Measurements from ENCODE around the gene ADORA1. TPM values are rescaled to one million over a fixed set of nuclear protein-coding genes. Genes with fewer than 3 reads are reported as not detected.

Gene ADORA1
- total RNA-seq, 1 donor from 2014 or later: 3.8 TPM

- no peak for DNase-seq (ENCODE audit: low spot score in 2 of 2, unreplicated experiment in 2 of 2)
- no peaks in the 10 kb centered on the region for H3K9me3 Mint-ChIP-seq
Observed at GRCh38 chr1:203171341-203172183, 44.0 kb downstream of the ADORA1 start.

GRCh38 chr1:203172184-203173010 is 44.9 kb downstream of the ADORA1 start:
- H3K4me1 Mint-ChIP-seq: no peaks in the 10 kb centered on the region
- no peaks in the 10 kb centered on the region for H3K9me3 Mint-ChIP-seq
- H3K36me3 Mint-ChIP-seq: no peaks in the 10 kb centered on the region
- H3K4me3 Mint-ChIP-seq: no peak overlapping the region
- peak; percentile 51 to 70 for DNase-seq (ENCODE audit: low spot score in 2 of 2, unreplicated experiment in 2 of 2)
- no peak overlapping the region for H3K27ac Mint-ChIP-seq
- TF ChIP-seq CTCF (IDR thresholded peaks at IDR 0.05; ENCODE audit: unreplicated experiment): peak; percentile 83
- peaks cover 1% of the 10 kb centered on the region for H3K27me3 Mint-ChIP-seq (ENCODE audit: low read depth)

More at GRCh38 chr1:203171341-203172183, 44.0 kb downstream of the ADORA1 start:
- H3K4me3 Mint-ChIP-seq: no peak overlapping the region
- peaks cover 2% of the 10 kb centered on the region for H3K4me1 Mint-ChIP-seq
- no peaks in the 10 kb centered on the region for H3K36me3 Mint-ChIP-seq
- H3K27ac Mint-ChIP-seq: no peak overlapping the region
- TF ChIP-seq CTCF (IDR thresholded peaks at IDR 0.05; ENCODE audit: unreplicated experiment): no peak
- H3K27me3 Mint-ChIP-seq (ENCODE audit: low read depth): peaks cover 1% of the 10 kb centered on the region

- Mint-ChIP-seq H3K27ac (no peak overlapping the region), H3K9me3 (no peaks in the 10 kb centered on the region)
Observed at GRCh38 chr1:203173011-203173555, 45.6 kb downstream of the ADORA1 start.

GRCh38 chr1:203173566-203173965 is 46.0 kb downstream of the ADORA1 start:
- H3K27ac Mint-ChIP-seq: no peak overlapping the region
- DNase-seq (ENCODE audit: low spot score in 2 of 2, unreplicated experiment in 2 of 2): no peak
- no peak for TF ChIP-seq CTCF (IDR thresholded peaks at IDR 0.05; ENCODE audit: unreplicated experiment)
- H3K4me1 Mint-ChIP-seq: peaks cover 9% of the 10 kb centered on the region
- H3K9me3 Mint-ChIP-seq: no peaks in the 10 kb centered on the region
- H3K4me3 Mint-ChIP-seq: no peak overlapping the region
- peaks cover 1% of the 10 kb centered on the region for H3K27me3 Mint-ChIP-seq (ENCODE audit: low read depth)
- H3K36me3 Mint-ChIP-seq: no peaks in the 10 kb centered on the region

More at GRCh38 chr1:203173011-203173555, 45.6 kb downstream of the ADORA1 start:
- TF ChIP-seq CTCF (IDR thresholded peaks at IDR 0.05; ENCODE audit: unreplicated experiment): no peak
- DNase-seq (ENCODE audit: low spot score in 2 of 2, unreplicated experiment in 2 of 2): no peak
- H3K4me3 Mint-ChIP-seq: no peak overlapping the region
- H3K36me3 Mint-ChIP-seq: no peaks in the 10 kb centered on the region
- H3K27me3 Mint-ChIP-seq (ENCODE audit: low read depth): peaks cover 1% of the 10 kb centered on the region
- peaks cover 4% of the 10 kb centered on the region for H3K4me1 Mint-ChIP-seq

GRCh38 chr1:203174324-203174985 is 46.9 kb downstream of the ADORA1 start:
- no peak for DNase-seq (ENCODE audit: low spot score in 2 of 2, unreplicated experiment in 2 of 2)
- Mint-ChIP-seq H3K27me3 (ENCODE audit: low read depth) (peaks cover 1% of the 10 kb centered on the region), H3K4me1 (peaks cover 11% of the 10 kb centered on the region), H3K27ac (no peak overlapping the region), H3K9me3 (no peaks in the 10 kb centered on the region), H3K4me3 (no peak overlapping the region), H3K36me3 (no peaks in the 10 kb centered on the region)
- TF ChIP-seq CTCF (IDR thresholded peaks at IDR 0.05; ENCODE audit: unreplicated experiment): no peak

All from mesothelial cell of epicardium (in vitro differentiated cells).